SK-N-SH (cell line): ENCODE data around the gene CUBN. TPM values are rescaled to one million over a fixed set of nuclear protein-coding genes. Genes with fewer than 3 reads are reported as not detected.

Experiments
- CHD2 ChIP-seq: fragments of 150-350 bp; IDR thresholded peaks from 2 replicates; pipeline ENCODE4 v1.6.1; 2018; ENCODE audit warnings: low read length; ENCODE audit not compliant: partially characterized antibody
- EP300 ChIP-seq, 2 experiments: IDR thresholded peaks; 2 replicates each; pipeline versions ENCODE4 v1.4.0 to v1.6.1; 2012; ENCODE audit warnings: borderline replicate concordance in 1 of 2, low read depth in 1 of 2, low read length in 1 of 2
- FOSL2 ChIP-seq: IDR thresholded peaks from 2 replicates; pipeline ENCODE4 v1.4.0; 2012; ENCODE audit warnings: low read depth, mild to moderate bottlenecking, moderate library complexity, borderline replicate concordance
- FOXJ3 ChIP-seq: sonication (generic); formaldehyde crosslinking; IDR thresholded peaks from 2 replicates; pipeline ENCODE4 v1.5.1; 2020; ENCODE audit warnings: mild to moderate bottlenecking, missing genetic modification reagents
- GABPA ChIP-seq: IDR thresholded peaks from 2 replicates; pipeline ENCODE4 v1.4.0; 2012; ENCODE audit warnings: low read depth, mild to moderate bottlenecking
- JUND ChIP-seq: IDR thresholded peaks from 2 replicates; pipeline ENCODE4 v1.4.0; 2012
- MAX ChIP-seq: IDR thresholded peaks from 2 replicates; pipeline ENCODE4 v1.4.0; 2012; ENCODE audit warnings: low read depth
- MXI1 ChIP-seq: IDR thresholded peaks from 2 replicates; pipeline ENCODE4 v1.6.1; 2012; ENCODE audit warnings: mild to moderate bottlenecking, low read depth, low read length, improper control_type of control experiment
- NRF1 ChIP-seq: IDR thresholded peaks from 2 replicates; pipeline ENCODE4 v1.6.1; 2012; ENCODE audit warnings: low read depth, mild to moderate bottlenecking, low read length
- POLR2AphosphoS5 ChIP-seq: IDR thresholded peaks from 2 replicates; pipeline ENCODE4 v1.6.1; 2012; ENCODE audit warnings: low read depth, low read length
- RAD21 ChIP-seq: IDR thresholded peaks from 2 replicates; pipeline ENCODE4 v1.6.1; 2012; ENCODE audit warnings: mild to moderate bottlenecking, low read length
- RCOR1 ChIP-seq: fragments of 150-350 bp; IDR thresholded peaks from 2 replicates; pipeline ENCODE4 v1.6.1; 2017; ENCODE audit warnings: antibody characterized with exemption, low read length
- REST ChIP-seq: IDR thresholded peaks from 2 replicates; pipeline ENCODE4 v1.6.1; 2012; ENCODE audit warnings: mild to moderate bottlenecking, low read depth, low read length, moderate library complexity
- RXRA ChIP-seq: IDR thresholded peaks from 2 replicates; pipeline ENCODE4 v1.4.0; 2012; ENCODE audit warnings: low read depth, mild to moderate bottlenecking, borderline replicate concordance
- SMC3 ChIP-seq: IDR thresholded peaks from 2 replicates; pipeline ENCODE4 v1.6.1; 2012; ENCODE audit warnings: low read depth, low read length, improper control_type of control experiment
- TEAD4 ChIP-seq: IDR thresholded peaks from 2 replicates; pipeline ENCODE4 v1.4.0; 2012; ENCODE audit warnings: mild to moderate bottlenecking, borderline replicate concordance; ENCODE audit not compliant: insufficient read depth
- USF1 ChIP-seq: IDR thresholded peaks from 2 replicates; pipeline ENCODE4 v1.4.0; 2012; ENCODE audit warnings: low read depth, borderline replicate concordance
- ZBTB33 ChIP-seq: IDR thresholded peaks from 2 replicates; pipeline ENCODE4 v1.4.0; 2012; ENCODE audit warnings: low read depth, borderline replicate concordance
- polyA plus RNA-seq, 3 experiments: library from polyadenylated mRNA; depleted of rRNA; stranded (reverse); fragments of >200 nt; gene quantifications; 2 replicates each; pipeline ENCODE4 v1.2.3, GENCODE V29; 2012

The CUBN gene
- polyA plus RNA-seq, 1 of the 3 experiments (the other 2 are of a cell fraction): 2.4 TPM

GRCh38 chr10:16856567-16856966, 273.0 kb downstream of the CUBN start (continued):
- TF ChIP-seq EP300 (IDR thresholded peaks at IDR 0.05; ENCODE audit: borderline replicate concordance in 1 of 2, low read depth in 1 of 2, low read length in 1 of 2) (peak; percentile 97 to 100), GABPA (no peak), RXRA (peak; percentile 86; the same call in 1 of the 2 replicates), RCOR1 (peak; percentile 76; the same call in 1 of the 2 replicates), CHD2 (peak; percentile 46), RAD21 (peak; percentile 40), MAX (peak; percentile 81), MXI1 (no peak), NRF1 (no peak), FOXJ3 (CRISPR knock-in tag) (0 out of 2 replicates have a peak, but pooled peaks have one; percentile 57), SMC3 (peak; percentile 2), REST (peak; percentile 66), TEAD4 (peak; percentile 100), POLR2AphosphoS5 (peak; percentile 98), USF1 (0 out of 2 replicates have a peak, but pooled peaks have one; percentile 21), ZBTB33 (peak; percentile 89), JUND (peak; percentile 99), FOSL2 (peak; percentile 62; the same call in 1 of the 2 replicates)
